H9 (cell line): ENCODE data around the gene SLC2A8. TPM values are rescaled to one million over a fixed set of nuclear protein-coding genes. Genes with fewer than 3 reads are reported as not detected.

ENCODE experiments used
- DNase-seq: peaks from one replicate; pipeline ENCODE4 v3.0.0-alpha.2; 2017
- H2AFZ ChIP-seq: one replicate; pipeline ENCODE4 v1.6.1; 2013; ENCODE audit warnings: mild to moderate bottlenecking, low read length, control low read depth, moderate library complexity
- H2AK5ac ChIP-seq: 2 replicates; pipeline ENCODE4 v1.6.1; 2013; ENCODE audit warnings: low read length, control low read depth, mixed read lengths; ENCODE audit not compliant: insufficient read length
- H2BK120ac ChIP-seq: one replicate; pipeline ENCODE4 v1.6.1; 2013; ENCODE audit warnings: low read depth, mild to moderate bottlenecking, low read length, control low read depth, inconsistent platforms; ENCODE audit not compliant: poor library complexity, severe bottlenecking
- H2BK12ac ChIP-seq: 2 replicates; pipeline ENCODE4 v1.6.1; 2013; ENCODE audit warnings: low read length, control low read depth, mixed read lengths, low read depth; ENCODE audit not compliant: insufficient read length
- H2BK15ac ChIP-seq: 2 replicates; pipeline ENCODE4 v1.6.1; 2013; ENCODE audit warnings: low read depth, low read length, control low read depth
- H2BK20ac ChIP-seq: one replicate; pipeline ENCODE4 v1.6.1; 2013; ENCODE audit warnings: low read depth, mild to moderate bottlenecking, low read length, control low read depth, inconsistent platforms; ENCODE audit not compliant: poor library complexity, severe bottlenecking
- H2BK5ac ChIP-seq: 2 replicates; pipeline ENCODE4 v1.6.1; 2013; ENCODE audit warnings: low read length, control low read depth, mixed read lengths; ENCODE audit not compliant: insufficient read length
- H3K14ac ChIP-seq: 2 replicates; pipeline ENCODE4 v1.6.1; 2013; ENCODE audit warnings: low read length, control low read depth; ENCODE audit not compliant: insufficient read depth
- H3K18ac ChIP-seq: 2 replicates; pipeline ENCODE4 v1.6.1; 2013; ENCODE audit warnings: low read depth, mild to moderate bottlenecking, mixed read lengths, low read length, control low read depth; ENCODE audit not compliant: insufficient read length
- H3K23ac ChIP-seq: 2 replicates; pipeline ENCODE4 v1.6.1; 2013; ENCODE audit warnings: low read length, control low read depth, mixed read lengths, low read depth; ENCODE audit not compliant: insufficient read length
- H3K23me2 ChIP-seq: 2 replicates; pipeline ENCODE4 v1.6.1; 2013; ENCODE audit warnings: low read depth, mild to moderate bottlenecking, mixed read lengths, low read length, control low read depth; ENCODE audit not compliant: insufficient read length, poor library complexity, severe bottlenecking
- H3K27ac ChIP-seq: 2 replicates; pipeline ENCODE4 v1.5.1; 2013; ENCODE audit warnings: low read length, control low read depth, mixed read lengths, low read depth; ENCODE audit not compliant: insufficient read length
- H3K27me3 ChIP-seq: 2 replicates; pipeline ENCODE4 v1.6.1; 2013; ENCODE audit warnings: low read length, control low read depth, inconsistent platforms; ENCODE audit not compliant: insufficient read depth
- H3K4ac ChIP-seq: 2 replicates; pipeline ENCODE4 v1.6.1; 2013; ENCODE audit warnings: low read depth, mild to moderate bottlenecking, control low read depth, inconsistent platforms, low read length, moderate library complexity
- H3K4me1 ChIP-seq: 2 replicates; pipeline ENCODE4 v1.6.1; 2013; ENCODE audit warnings: low read length, control low read depth, inconsistent platforms; ENCODE audit not compliant: insufficient read depth
- H3K4me2 ChIP-seq: 2 replicates; pipeline ENCODE4 v1.6.1; 2013; ENCODE audit warnings: low read length, control low read depth, mixed read lengths; ENCODE audit not compliant: insufficient read length, insufficient read depth
- H3K56ac ChIP-seq: 2 replicates; pipeline ENCODE4 v1.6.1; 2013; ENCODE audit warnings: low read depth, mild to moderate bottlenecking, mixed read lengths, low read length, control low read depth; ENCODE audit not compliant: insufficient read length
- H3K79me1 ChIP-seq: 2 replicates; pipeline ENCODE4 v1.6.1; 2013; ENCODE audit warnings: low read depth, mild to moderate bottlenecking, moderate library complexity, low read length, control low read depth, inconsistent platforms; ENCODE audit not compliant: insufficient read depth, poor library complexity, severe bottlenecking
- H3K79me2 ChIP-seq: 2 replicates; pipeline ENCODE4 v1.6.1; 2013; ENCODE audit warnings: low read length, control low read depth, inconsistent platforms; ENCODE audit not compliant: insufficient read depth
- H3K9ac ChIP-seq: 2 replicates; pipeline ENCODE4 v1.6.1; 2013; ENCODE audit warnings: low read length, control low read depth, mixed read lengths; ENCODE audit not compliant: insufficient read length; ENCODE audit errors: extremely low read depth
- H3K9me3 ChIP-seq: one replicate; pipeline ENCODE4 v1.6.1; 2013; ENCODE audit warnings: low read depth, low read length, inconsistent platforms; ENCODE audit not compliant: control insufficient read depth
- H3T11ph ChIP-seq: one replicate; pipeline ENCODE4 v1.6.1; 2013; ENCODE audit warnings: mild to moderate bottlenecking, low read length, control low read depth, inconsistent platforms
- H4K20me1 ChIP-seq: one replicate; pipeline ENCODE4 v1.6.1; 2013; ENCODE audit not compliant: control insufficient read depth, insufficient read length, insufficient read depth
- H4K5ac ChIP-seq: 2 replicates; pipeline ENCODE4 v1.6.1; 2013; ENCODE audit warnings: low read depth, mild to moderate bottlenecking, mixed read lengths, low read length, control low read depth; ENCODE audit not compliant: insufficient read length
- H4K8ac ChIP-seq: replicated peaks from 2 replicates; pipeline ENCODE4 v1.6.1; 2013; ENCODE audit warnings: low read length, control low read depth, mixed read lengths, low read depth; ENCODE audit not compliant: insufficient read length
- H4K91ac ChIP-seq: 2 replicates; pipeline ENCODE4 v1.6.1; 2013; ENCODE audit warnings: low read depth, mild to moderate bottlenecking, moderate library complexity, mixed read lengths, low read length, control low read depth; ENCODE audit not compliant: insufficient read length
- H3K27ac Mint-ChIP-seq, 3 experiments: 2 replicates in 2 of 3; 3 replicates in 1 of 3; pipeline ENCODE4 v1.8.0; 2020 to 2021; ENCODE audit warnings: mixed read lengths in 3 of 3, mild to moderate bottlenecking in 1 of 3, moderate library complexity in 1 of 3
- H3K27me3 Mint-ChIP-seq: 2 replicates; pipeline ENCODE4 v1.8.0; 2021; ENCODE audit warnings: low read depth, mild to moderate bottlenecking, moderate library complexity, mixed read lengths
- H3K36me3 Mint-ChIP-seq, 3 experiments: 2 replicates in 2 of 3; 3 replicates in 1 of 3; pipeline ENCODE4 v1.8.0; 2020 to 2021; ENCODE audit warnings: low read depth in 3 of 3, mixed read lengths in 3 of 3; ENCODE audit not compliant: insufficient read depth in 1 of 3
- H3K4me1 Mint-ChIP-seq, 2 experiments: 2 replicates each; pipeline ENCODE4 v1.8.0; 2020; ENCODE audit warnings: mixed read lengths in 2 of 2
- H3K4me3 Mint-ChIP-seq, 2 experiments: 2 replicates in 1 of 2; 3 replicates in 1 of 2; pipeline ENCODE4 v1.8.0; 2020 to 2021; ENCODE audit warnings: mild to moderate bottlenecking in 2 of 2, mixed read lengths in 2 of 2, moderate library complexity in 1 of 2
- H3K9me3 Mint-ChIP-seq, 2 experiments: 2 replicates in 1 of 2; 3 replicates in 1 of 2; pipeline ENCODE4 v1.8.0; 2020; ENCODE audit warnings: mild to moderate bottlenecking in 2 of 2, mixed read lengths in 2 of 2, moderate library complexity in 1 of 2
- CTCF ChIP-seq: fragments of 200-600 bp; sonication (generic); conservative IDR thresholded peaks from 3 replicates; pipeline ENCODE4 v1.8.0; 2021; ENCODE audit warnings: antibody characterized with exemption, mild to moderate bottlenecking
- WGBS: extraction: QIAGEN DNeasy Blood & Tissue Kit; methylation state at CpG from one replicate; pipeline ENCODE4 v1.1.7; 2013; ENCODE audit warnings: missing lambda C conversion rate, low lambda C conversion rate, mixed read lengths; ENCODE audit not compliant: insufficient read length; ENCODE audit errors: extremely low coverage; 5-methylcytosine and 5-hydroxymethylcytosine counted together
- total RNA-seq: library from RNA; stranded (reverse); gene quantifications from 2 replicates; pipeline ENCODE4 v1.2.1, GENCODE V29; 2021

Gene SLC2A8
- total RNA-seq, 1 experiment from 2014 or later, result 38.3 TPM

GRCh38 chr9:127358770-127359169 lies 38.2 kb upstream of the SLC2A8 start:
- H3K4ac ChIP-seq, result no peak overlapping the region
- no peak for TF ChIP-seq CTCF
- H2AK5ac ChIP-seq, result no peak overlapping the region
- no peak for DNase-seq
- no peak overlapping the region for H3K27ac ChIP-seq
- no peak overlapping the region for H2AFZ ChIP-seq
- H3T11ph ChIP-seq, result no peak overlapping the region
- H2BK5ac ChIP-seq, result no peak overlapping the region
- no peak overlapping the region for H4K5ac ChIP-seq
- Mint-ChIP-seq H3K27me3 (no peaks in the 10 kb centered on the region), H3K4me1 (peaks cover 20 to 21% of the 10 kb centered on the region in 2 experiments), H3K27ac (no peak overlapping the region), H3K9me3 (no peaks in the 10 kb centered on the region), H3K36me3 (peaks cover 6 to 12% (median 10%) of the 10 kb centered on the region in 3 experiments; a peak in 4 of 7 replicates), H3K4me3 (no peak overlapping the region)
- no peaks in the 10 kb centered on the region for H3K27me3 ChIP-seq
- H3K18ac ChIP-seq, result no peak overlapping the region
- no peaks in the 10 kb centered on the region for H3K79me2 ChIP-seq
- H4K8ac ChIP-seq, result no peak overlapping the region
- no peak overlapping the region for H2BK15ac ChIP-seq
- no peak overlapping the region for H3K14ac ChIP-seq
- H3K56ac ChIP-seq, result no peak overlapping the region
- no peak overlapping the region for H2BK120ac ChIP-seq
- no peaks in the 10 kb centered on the region for H4K20me1 ChIP-seq
- no peak overlapping the region for H3K23ac ChIP-seq
- H3K23me2 ChIP-seq, result no peaks in the 10 kb centered on the region
- no CpG with 5 or more reads among the region's 3 CpGs for WGBS
- H3K9ac ChIP-seq, result no peak overlapping the region
- no peak overlapping the region for H2BK20ac ChIP-seq
- no peaks in the 10 kb centered on the region for H3K79me1 ChIP-seq
- no peak overlapping the region for H3K4me2 ChIP-seq
- no peaks in the 10 kb centered on the region; the same call in 1 of the 2 replicates for H3K4me1 ChIP-seq
- H3K9me3 ChIP-seq, result no peaks in the 10 kb centered on the region
- no peak overlapping the region for H4K91ac ChIP-seq
- no peak overlapping the region for H2BK12ac ChIP-seq
